Measurements from ENCODE around the gene PDE1C. TPM values are rescaled to one million over a fixed set of nuclear protein-coding genes. Genes with fewer than 3 reads are reported as not detected.

PDE1C gene
- total RNA-seq, 1 donor from 2014 or later: 220 TPM

DNA sequence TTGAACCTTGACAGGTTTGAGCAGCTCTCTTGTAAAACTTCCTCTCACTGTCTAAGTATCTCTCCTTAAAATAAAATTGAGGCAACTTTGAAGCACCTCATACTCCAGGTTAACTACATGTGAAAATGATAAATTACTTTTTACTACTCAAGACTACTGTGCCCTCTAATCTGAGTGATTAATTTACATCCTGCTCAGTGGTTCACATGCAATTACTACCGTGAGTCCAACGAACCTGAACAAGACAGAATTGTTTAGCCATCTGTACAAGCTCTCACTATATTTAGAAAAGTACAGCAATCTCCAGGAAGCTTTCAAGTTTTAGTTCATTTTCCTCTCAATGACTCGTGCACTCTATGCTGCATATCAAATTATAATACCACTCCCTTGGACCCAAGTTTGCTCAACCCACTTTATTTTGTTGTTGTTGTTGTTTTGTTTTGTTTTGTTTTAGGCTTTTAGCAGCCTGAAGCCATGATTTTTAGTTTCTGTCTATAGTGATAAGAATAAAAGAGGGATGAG lies 21.2 kb downstream of the PDE1C start:
- DNase-seq (ENCODE audit: low spot score): no peak
- intact Hi-C loops (cut with DNase I): loop anchor here (10.0 kb wide), 1 partner anchor 264 kb away; no protein-coding TSS in a partner anchor

DNA sequence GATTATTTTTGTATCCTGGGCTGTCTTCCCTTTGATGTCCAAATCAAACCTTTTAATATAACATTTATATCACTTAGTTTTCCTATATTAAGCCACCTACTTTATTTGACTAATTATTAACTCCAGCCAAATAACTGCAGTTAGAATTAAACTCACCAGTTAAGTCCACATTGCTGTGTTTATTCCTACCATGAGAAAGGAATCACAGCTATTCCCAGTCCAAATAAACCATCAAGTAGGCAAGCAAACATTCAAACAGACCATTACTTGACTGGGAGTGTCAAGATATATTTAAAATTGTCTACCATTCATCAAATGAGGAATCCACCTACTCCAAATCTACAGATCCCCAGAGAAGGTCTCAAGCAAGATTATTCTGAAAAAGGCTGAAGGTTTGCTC lies 22.4 kb downstream of the PDE1C start:
- DNase-seq (ENCODE audit: low spot score): no peak
- intact Hi-C loops (cut with DNase I): loop anchor here (10.0 kb wide), 1 partner anchor 263 kb away; no protein-coding TSS in a partner anchor

DNA sequence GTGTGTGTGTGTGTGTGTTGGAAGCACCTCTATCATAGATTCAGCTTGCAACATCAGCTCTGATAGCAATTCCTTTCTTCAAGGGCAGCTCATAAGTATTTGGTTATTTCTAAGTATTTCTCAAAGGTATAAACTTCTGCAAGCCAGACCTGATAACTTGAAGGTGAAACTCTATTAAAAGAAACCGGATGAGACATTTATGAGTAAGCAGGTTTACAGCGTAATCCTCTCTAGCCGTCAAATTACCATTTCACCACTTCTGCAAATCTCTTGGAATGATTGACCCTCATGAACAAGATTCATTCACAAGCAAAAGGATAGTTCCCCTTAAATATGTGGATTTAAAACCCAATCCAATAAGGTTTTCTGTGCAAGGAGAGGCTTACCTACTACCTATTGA lies 23.1 kb downstream of the PDE1C start:
- no peak for DNase-seq (ENCODE audit: low spot score)
- intact Hi-C loops (cut with DNase I): loop anchor here (10.0 kb wide), 1 partner anchor 262 kb away; no protein-coding TSS in a partner anchor

DNA sequence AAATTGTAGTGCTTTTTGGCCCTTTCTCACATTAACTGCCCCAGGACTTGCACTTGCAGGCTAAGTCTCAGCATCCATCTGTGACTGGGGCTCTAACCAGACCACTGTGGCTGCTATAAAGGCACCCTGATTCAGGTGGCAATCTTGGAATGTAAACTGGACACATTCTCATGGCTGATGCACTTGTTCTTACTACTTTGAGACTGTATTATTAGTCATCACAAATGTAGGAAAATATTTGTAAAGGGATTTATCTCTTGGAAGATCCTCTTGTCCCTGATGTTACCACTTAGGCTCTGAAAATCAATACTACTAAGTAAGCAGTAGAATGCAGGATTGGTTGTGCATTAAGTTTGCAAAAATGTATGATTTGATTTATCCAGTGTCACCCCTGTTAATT lies 25.0 kb downstream of the PDE1C start:
- no peak for DNase-seq (ENCODE audit: low spot score)
- intact Hi-C loops (cut with DNase I): loop anchor here (10.0 kb wide), 1 partner anchor 260 kb away; no protein-coding TSS in a partner anchor

DNA sequence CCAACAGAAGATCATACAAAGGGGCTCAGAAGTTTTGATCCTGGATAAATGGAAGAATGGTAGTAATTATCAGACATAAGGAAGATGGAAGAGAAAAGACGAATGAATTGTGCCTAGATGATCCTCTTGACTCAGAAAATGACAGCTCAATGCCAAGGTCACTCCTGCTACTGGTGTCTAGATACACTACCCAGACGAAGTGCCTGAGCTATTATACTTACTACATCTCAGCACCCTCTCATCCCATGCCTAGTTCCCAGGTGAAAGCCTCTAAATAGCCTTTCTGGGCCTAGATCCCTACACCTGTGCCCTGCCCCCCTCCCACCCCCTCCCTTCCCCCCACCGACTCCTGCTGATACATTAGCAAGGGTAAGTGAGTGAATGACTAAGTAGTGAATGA lies 25.5 kb downstream of the PDE1C start:
- intact Hi-C loops (cut with DNase I): loop anchor here (10.0 kb wide), 1 partner anchor 260 kb away; no protein-coding TSS in a partner anchor
- DNase-seq (ENCODE audit: low spot score): no peak

DNA sequence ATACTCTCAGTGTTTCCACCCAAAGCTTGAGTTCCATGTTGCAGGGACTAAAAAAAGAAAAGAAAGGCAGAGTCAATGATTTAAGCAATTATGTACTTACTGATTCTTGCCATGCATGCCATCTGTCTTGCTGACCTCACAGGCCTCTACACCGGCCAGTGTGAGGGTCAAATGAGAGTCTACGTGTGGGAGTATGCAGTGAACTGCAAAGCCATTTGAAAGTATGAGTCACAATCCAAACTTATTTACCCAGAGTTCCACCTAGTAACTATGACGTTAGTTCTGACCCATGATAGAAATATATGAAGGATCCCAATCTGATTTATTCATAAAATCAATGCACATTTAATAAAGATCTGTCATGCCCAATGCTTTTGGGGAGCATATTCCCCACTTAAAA lies 26.5 kb downstream of the PDE1C start:
- intact Hi-C loops (cut with DNase I): loop anchor here (10.0 kb wide), 1 partner anchor 259 kb away; no protein-coding TSS in a partner anchor
- DNase-seq (ENCODE audit: low spot score): no peak

DNA sequence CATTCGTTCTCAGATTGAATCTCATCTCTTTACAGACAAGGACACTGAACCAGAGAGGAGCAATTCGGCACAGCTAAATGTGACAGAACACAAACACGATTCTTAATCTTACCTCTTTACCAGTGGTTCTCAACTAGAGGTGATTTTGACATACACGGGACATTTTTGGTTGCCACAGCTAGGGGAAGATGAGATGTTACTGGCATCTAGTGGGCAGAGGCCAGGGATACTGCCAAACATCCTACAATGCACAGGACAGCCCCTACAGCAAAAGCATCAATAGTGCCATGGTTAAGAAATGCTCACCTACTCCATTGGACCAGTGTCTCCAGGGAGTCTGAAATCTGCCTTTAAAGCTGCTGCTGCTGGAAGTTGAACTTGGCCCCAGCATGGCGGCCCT lies 27.3 kb downstream of the PDE1C start:
- intact Hi-C loops (cut with DNase I): loop anchor here (10.0 kb wide), 1 partner anchor 258 kb away; no protein-coding TSS in a partner anchor
- no peak for DNase-seq (ENCODE audit: low spot score)

DNA sequence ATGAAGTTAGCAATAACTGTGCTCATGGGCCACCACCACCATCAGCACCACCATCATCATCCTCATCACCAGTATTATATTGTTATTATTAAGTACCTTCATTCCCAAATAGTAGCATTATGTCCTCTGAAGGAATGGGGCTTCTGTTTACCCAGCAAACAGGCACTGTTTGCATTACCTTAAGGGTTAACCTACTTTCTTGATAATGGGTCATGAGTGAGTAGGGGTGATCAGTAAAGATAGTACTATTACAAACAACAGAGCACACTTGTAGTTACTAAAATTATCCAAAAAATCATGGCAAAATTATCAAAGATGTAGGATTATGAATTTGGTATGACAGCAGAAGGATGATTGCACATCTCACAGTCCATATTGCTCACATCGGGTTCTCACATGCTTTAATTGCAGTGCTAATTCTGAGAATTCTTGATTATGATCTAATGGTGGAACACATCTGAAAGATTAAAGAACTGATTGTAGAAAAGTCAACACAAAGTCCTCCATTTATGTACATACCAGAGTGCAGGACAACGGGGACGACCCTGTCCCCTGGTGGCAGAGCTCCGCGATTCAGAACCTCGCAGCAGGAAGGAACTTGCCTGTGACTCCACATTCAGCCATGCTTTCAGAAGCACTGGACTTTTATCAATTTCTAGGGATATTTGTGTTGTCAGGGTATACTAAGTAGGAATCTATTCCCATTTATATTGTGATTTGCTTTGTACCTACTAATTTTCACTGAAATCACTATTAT lies 31.0 kb downstream of the PDE1C start:
- intact Hi-C loops (cut with DNase I): no loop called here
- DNase-seq (ENCODE audit: low spot score): no peak

DNA sequence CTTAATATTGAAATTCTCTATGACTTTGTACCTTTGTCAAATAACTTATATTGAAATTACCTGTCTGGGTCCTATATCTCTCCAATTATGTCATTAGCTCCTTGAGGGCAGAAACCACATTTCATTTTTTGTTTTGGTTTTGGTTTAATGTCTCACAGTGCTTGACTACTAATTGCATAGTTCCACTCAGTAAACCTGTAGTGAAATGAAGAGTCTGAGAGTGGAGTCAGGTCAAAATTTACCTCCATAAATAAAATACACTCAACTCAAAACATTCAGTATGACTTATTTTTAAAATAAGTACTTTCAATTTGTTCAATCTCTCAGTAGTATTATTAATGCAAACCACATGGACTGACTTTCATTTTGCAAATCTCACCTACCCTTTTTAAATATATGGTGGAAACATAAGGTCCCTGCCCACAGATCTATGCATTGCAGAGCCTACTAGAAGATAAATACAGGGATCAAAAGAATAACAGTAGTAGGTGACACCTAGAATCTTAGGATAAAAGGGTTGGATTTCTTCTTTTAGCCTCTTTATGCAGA lies 32.5 kb downstream of the PDE1C start:
- intact Hi-C loops (cut with DNase I): no loop called here
- no peak for DNase-seq (ENCODE audit: low spot score)

DNA sequence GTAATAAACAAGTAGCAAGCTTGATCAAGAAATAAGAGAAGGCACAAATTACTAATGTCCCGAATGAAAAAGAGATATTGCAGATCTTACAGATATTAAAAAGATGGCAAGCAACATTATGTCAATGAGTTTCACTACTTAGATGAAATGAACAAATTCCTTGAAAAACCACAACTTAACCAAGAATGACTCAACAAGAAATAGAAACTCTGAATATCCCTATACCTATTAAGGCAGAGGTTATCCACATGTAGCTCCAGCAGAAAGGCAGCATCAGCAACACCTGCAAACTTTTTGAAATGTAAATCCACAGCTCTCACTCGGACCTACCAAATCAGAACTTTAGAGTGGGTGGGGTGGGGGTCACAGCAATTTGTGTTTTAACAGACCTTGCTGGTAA lies 33.6 kb downstream of the PDE1C start:
- DNase-seq (ENCODE audit: low spot score): no peak
- intact Hi-C loops (cut with DNase I): no loop called here

DNA sequence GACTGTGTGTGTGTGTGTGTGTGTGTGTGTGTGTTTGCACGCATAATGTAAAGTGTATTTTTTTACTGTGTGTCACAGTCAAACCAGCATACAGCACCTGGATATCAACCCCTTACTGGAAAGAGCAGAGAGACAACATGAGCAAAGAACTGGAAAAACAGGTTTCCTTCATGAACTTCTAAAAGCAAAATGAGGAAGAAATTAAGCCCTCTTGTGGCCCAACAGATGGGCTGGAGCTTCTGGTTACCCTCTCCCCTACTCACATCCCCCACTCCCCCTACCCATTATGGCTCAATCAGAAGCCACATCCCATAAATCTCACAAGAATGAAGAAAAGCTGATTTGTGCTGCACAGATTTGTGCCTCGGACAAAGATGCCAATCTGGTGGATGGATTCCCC lies 36.2 kb downstream of the PDE1C start:
- intact Hi-C loops (cut with DNase I): no loop called here
- DNase-seq (ENCODE audit: low spot score): no peak

DNA sequence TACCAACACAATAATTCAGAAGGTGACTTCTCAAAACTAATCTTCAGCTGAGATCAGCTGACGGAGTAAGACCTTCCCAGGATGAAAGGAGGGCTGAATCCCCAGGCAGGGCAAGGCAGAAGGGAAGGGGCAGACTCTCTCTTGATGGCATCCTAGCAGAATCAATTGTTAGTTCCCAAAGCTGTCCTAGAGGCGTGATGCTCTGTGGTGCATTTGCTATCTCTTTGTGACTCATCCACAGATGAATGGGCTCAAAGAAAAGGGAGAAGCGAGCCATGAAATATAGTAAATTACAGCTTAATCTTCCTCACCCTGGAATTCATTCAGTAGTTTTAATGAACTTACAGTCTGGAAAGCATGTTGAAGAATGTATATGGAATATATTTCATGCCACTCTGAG lies 37.2 kb downstream of the PDE1C start:
- intact Hi-C loops (cut with DNase I): no loop called here
- DNase-seq (ENCODE audit: low spot score): no peak

DNA sequence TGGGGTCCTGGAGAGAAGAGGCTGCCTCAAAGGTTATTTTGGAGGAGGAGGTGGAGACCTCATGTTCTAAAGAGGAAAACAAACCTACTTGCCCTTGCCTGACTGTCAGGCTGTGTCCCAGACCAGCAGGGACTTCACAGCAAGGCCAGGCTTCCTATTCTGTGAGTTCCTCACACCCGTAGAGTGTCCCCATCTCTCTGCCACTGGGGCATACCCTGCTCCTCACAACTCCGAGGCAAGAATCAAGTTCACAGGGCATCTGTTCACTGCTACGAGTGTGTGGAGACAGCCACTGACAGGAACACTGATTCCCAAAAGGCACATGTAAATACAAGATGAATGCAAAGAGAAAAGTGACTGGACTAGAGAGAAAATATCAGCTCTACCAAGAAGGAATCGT lies 38.0 kb downstream of the PDE1C start:
- no peak for DNase-seq (ENCODE audit: low spot score)

DNA sequence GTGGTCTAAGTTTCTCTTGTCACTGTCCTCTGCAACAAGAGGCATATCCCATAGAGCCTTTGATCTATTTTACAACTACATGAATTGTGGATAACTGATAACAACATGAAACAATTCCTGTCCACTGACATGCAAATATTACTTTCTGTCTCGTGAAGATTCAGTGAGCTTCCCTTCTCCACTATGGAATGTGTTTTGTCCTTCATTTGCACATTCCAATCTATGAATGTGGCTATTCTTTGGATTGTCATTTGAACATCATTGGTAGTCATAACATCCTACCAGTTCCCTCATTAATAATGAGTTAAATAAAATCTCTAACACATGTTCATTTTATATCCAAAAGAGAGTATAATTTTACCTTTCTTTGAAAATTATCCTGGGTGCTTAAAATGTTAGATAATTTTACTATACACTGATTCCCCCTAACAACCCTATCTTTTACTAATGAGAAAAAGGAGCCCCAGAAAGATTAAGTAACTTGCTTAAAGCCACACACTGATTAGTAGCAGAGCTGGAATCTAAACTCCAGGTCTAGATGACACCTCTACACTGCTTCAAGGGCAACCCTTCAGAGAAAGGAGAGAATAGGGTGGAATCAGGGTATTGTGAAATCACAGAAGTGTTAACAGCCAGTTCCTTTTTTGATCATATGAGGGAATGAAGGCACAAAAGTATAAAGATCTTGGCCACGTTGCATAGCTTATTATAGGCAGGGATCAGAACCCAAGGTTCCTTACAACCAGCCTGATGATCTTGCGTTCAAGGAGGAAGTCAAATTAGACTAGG lies 39.1 kb downstream of the PDE1C start:
- intact Hi-C loops (cut with DNase I): no loop called here
- no peak for DNase-seq (ENCODE audit: low spot score)

More for the DNA sequence above, 38.0 kb downstream of the PDE1C start:
- intact Hi-C loops (cut with DNase I): no loop called here

DNA sequence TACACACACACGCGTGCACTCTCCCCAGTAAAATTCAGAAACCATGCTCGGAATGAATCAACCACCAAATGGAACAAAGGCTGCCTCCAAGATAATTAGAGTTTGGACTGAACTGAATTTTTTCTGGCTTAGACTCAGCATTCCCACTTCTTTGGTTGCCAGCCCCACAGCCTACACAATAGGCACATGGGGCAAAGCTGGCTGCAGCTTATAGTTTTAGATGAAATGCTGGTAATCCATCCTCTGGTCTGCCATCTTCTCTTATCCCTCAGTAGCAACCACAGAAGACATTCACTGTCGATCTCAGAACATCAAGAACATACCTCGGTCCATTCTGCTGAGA lies 44.2 kb downstream of the PDE1C start:
- intact Hi-C loops (cut with DNase I): no loop called here
- DNase-seq (ENCODE audit: low spot score): no peak

DNA sequence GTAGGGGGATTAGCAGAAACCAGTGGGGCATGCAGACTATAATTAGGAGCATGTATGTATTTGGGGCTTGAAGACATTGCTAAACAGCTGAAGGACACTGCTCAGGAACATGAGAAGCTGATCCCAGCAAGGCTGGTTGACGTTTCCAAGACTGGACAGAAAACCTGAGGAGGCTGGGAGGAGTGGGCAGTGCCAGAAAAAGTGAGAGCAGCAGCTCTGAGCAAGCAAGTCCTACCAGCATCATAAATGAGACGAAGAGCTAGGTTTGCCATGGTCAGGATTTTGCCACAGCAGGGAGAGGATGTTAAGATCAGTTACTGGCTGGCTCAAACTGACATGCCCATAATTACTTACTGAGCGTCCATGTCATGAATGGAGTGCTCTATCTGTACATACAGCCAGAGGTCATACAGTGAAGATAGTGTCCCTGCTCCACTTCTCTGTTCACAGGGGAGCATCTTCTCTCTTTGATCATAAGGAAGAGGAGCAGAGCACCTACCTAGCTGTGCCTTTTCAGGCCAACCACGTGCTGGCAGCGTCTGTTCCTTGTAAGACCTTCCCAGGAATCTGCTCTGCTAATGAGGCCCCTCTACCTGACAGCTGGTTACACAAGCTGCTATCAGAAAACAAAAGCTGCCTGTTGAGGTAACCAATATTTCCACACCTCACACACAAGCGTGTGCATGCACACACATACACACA lies 44.7 kb downstream of the PDE1C start:
- DNase-seq (ENCODE audit: low spot score): no peak

DNA sequence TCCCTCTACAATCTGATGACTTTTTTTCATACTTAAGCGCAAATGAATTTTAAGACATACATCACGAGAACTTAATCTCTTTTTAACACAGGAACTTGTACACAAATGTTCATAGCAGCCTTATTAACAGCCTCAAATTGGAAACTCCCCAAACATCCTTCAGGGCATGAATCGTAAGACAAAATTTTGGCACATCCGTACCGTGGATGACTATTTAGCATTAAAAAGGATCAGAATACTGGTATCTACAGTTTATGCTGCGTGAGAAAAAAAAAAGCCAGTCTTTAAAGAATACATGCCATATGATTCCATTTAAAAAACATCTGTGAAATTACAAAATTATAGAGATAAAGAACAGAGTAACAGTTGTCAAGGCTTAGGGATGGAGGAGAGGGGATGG lies 46.8 kb downstream of the PDE1C start:
- no peak for DNase-seq (ENCODE audit: low spot score)
- intact Hi-C loops (cut with DNase I): no loop called here

More for the DNA sequence above, 44.7 kb downstream of the PDE1C start:
- intact Hi-C loops (cut with DNase I): no loop called here

DNA sequence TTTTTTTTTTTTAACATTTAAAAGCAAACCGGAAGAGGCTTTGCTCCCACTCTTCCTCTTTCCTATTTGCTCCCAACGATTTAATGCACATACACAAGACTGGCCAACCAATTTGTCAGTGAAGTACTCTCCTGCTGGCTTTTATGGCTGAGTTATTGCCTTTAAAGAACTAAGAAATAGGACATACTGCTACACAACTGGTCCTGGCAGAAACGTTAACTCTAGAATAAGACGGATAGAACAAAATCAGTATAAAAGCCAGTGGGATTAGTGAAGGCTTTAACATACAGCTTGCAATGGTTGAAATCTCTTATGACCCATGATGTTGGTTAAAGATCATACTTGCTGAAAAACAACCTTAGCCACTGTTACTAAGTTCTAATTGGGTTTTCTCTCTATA lies 47.2 kb downstream of the PDE1C start:
- no peak for DNase-seq (ENCODE audit: low spot score)
- intact Hi-C loops (cut with DNase I): no loop called here

DNA sequence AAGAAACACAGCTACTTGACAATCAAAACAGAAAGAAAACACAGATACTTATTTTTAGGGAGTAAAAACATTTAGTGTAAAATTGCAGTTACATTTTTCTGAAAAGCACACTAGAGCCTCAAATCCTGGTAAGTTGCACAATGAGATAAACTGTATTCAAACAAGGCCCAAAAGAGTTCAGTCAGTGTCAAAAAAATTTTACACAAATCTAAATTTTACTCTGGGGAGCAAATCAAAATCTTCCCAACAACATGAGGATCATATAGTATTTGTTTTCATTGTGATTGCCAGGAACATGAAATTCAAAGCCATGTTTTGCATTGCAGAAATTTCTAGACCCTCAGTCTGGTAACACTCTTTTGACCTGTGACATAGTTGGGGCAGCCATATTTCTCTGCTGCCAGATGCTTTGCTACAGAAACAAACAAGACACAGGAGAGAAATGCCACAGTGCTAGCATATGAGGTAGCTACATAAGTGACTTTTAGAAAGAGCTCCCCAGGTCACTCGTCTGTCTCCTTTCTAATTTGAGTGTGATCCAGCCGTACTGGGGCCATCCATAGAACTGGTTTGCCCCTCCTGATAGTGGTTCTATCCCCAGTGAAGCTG lies 49.6 kb downstream of the PDE1C start:
- intact Hi-C loops (cut with DNase I): no loop called here
- no peak for DNase-seq (ENCODE audit: low spot score)

Data from cardiac septum (tissue), 1 donor.